Natural killer cell (primary cell): ENCODE results near the gene MOSPD3. TPM values are rescaled to one million over a fixed set of nuclear protein-coding genes. Genes with fewer than 3 reads are reported as not detected.

Experiments used
- ATAC-seq, 3 donors: fragments of 150-1000 bp in 2 of 3; fragments of 200-7000 bp in 1 of 3; cut with Tn5 transposase; 1 replicate in 1 of 3; 2 replicates in 2 of 3; pipeline ENCODE4 v1.10.0; 2021; ENCODE audit warnings: mild to moderate bottlenecking in 2 of 3, moderate library complexity in 2 of 3
- DNase-seq, 2 donors: peaks; one replicate each; pipeline versions ENCODE4 v3.0.0 to v3.0.0-alpha.2; 2013 to 2021; ENCODE audit warnings: mixed read lengths in 1 of 2
- H3K27ac ChIP-seq: one replicate; pipeline ENCODE4 v1.5.1; 2013; ENCODE audit warnings: mild to moderate bottlenecking, low read length
- H3K27me3 ChIP-seq: one replicate; pipeline ENCODE4 v1.6.1; 2013; ENCODE audit warnings: low read length; ENCODE audit not compliant: control insufficient read depth, insufficient read depth
- H3K36me3 ChIP-seq: one replicate; pipeline ENCODE4 v1.6.1; 2013; ENCODE audit warnings: low read length; ENCODE audit not compliant: control insufficient read depth, insufficient read depth
- H3K4me1 ChIP-seq: one replicate; pipeline ENCODE4 v1.6.1; 2013; ENCODE audit warnings: low read length; ENCODE audit not compliant: control insufficient read depth, insufficient read depth
- H3K4me3 ChIP-seq: one replicate; pipeline ENCODE4 v1.5.1; 2013; ENCODE audit warnings: low read length
- H3K9me3 ChIP-seq: one replicate; pipeline ENCODE4 v1.6.1; 2013; ENCODE audit warnings: low read length; ENCODE audit not compliant: control insufficient read depth, insufficient read depth
- H3K27ac Mint-ChIP-seq, 2 donors: one replicate each; pipeline ENCODE4 v1.8.0; 2022; ENCODE audit warnings: mild to moderate bottlenecking in 2 of 2, mixed read lengths in 2 of 2, moderate library complexity in 1 of 2
- H3K27me3 Mint-ChIP-seq, 2 donors: one replicate each; pipeline ENCODE4 v1.8.0; 2022; ENCODE audit warnings: low read depth in 2 of 2, mixed read lengths in 2 of 2
- H3K36me3 Mint-ChIP-seq: one replicate; pipeline ENCODE4 v1.8.0; 2022; ENCODE audit warnings: mixed read lengths
- H3K4me1 Mint-ChIP-seq, 2 donors: one replicate each; pipeline ENCODE4 v1.8.0; 2022; ENCODE audit warnings: mixed read lengths in 2 of 2
- H3K4me3 Mint-ChIP-seq: one replicate; pipeline ENCODE4 v1.8.0; 2022; ENCODE audit warnings: mild to moderate bottlenecking, moderate library complexity, mixed read lengths
- H3K9me3 Mint-ChIP-seq, 2 donors: one replicate each; pipeline ENCODE4 v1.8.0; 2022; ENCODE audit warnings: mixed read lengths in 2 of 2
- CTCF ChIP-seq: fragments of 200-600 bp; IDR thresholded peaks from one replicate; pipeline ENCODE4 v1.8.0; 2022; ENCODE audit warnings: antibody characterized with exemption
- WGBS: methylation state at CpG from one replicate; pipeline ENCODE4 v1.1.7; 2013; ENCODE audit warnings: missing lambda C conversion rate; ENCODE audit not compliant: insufficient coverage; 5-methylcytosine and 5-hydroxymethylcytosine counted together
- intact Hi-C: fragments of 100-400 bp; cut with micrococcal nuclease; formaldehyde crosslinking; loops from one replicate; pipeline ENCODE4 v1.14.2; 2022
- total RNA-seq, 4 donors: library from RNA; stranded (reverse); fragments of 120-200 nt in 1 of 4; gene quantifications; one replicate each; pipeline versions ENCODE4 v1.2.3 to v1.2.4, GENCODE V29; 2013 to 2022

The MOSPD3 gene
- total RNA-seq, 3 donors from 2014 or later (not counting 1 experiment from before 2014, with no cell fraction given): 14.5 to 15.9 (median 15.5) TPM

GRCh38 chr7:100570954-100571828 is 41.1 kb upstream of the MOSPD3 start:
- 93% methylated on average over 26 of the region's 26 CpGs for WGBS
- DNase-seq (peak in 1 of 2 donors; percentile 33), ATAC-seq (no peak)
- no peak for TF ChIP-seq CTCF
- Mint-ChIP-seq H3K27me3 (no peaks in the 10 kb centered on the region), H3K27ac (peak overlapping the region in 1 of 2 donors; percentile 44), H3K4me1 (peaks cover 10 to 44% of the 10 kb centered on the region in 2 donors), H3K9me3 (no peaks in the 10 kb centered on the region), H3K36me3 (no peaks in the 10 kb centered on the region), H3K4me3 (no peak overlapping the region)
- no peak overlapping the region for H3K4me3 ChIP-seq
- intact Hi-C loops: no loop called here
- no peaks in the 10 kb centered on the region for H3K9me3 ChIP-seq
- no peaks in the 10 kb centered on the region for H3K27me3 ChIP-seq
- no peak overlapping the region for H3K27ac ChIP-seq
- H3K36me3 ChIP-seq: peaks cover 28% of the 10 kb centered on the region
- H3K4me1 ChIP-seq: peaks cover 42% of the 10 kb centered on the region

- 96% methylated on average over 2 of the region's 2 CpGs for WGBS
- Histone ChIP-seq H3K4me1 (peaks cover 42% of the 10 kb centered on the region), H3K36me3 (peaks cover 34% of the 10 kb centered on the region), H3K27ac (no peak overlapping the region), H3K9me3 (no peaks in the 10 kb centered on the region), H3K27me3 (no peaks in the 10 kb centered on the region), H3K4me3 (no peak overlapping the region)
- H3K4me1 Mint-ChIP-seq: peaks cover 10 to 44% of the 10 kb centered on the region in 2 donors
- intact Hi-C loops: no loop called here
- no peak for TF ChIP-seq CTCF
- H3K27ac Mint-ChIP-seq: peak overlapping the region in 1 of 2 donors; percentile 44
- no peaks in the 10 kb centered on the region for H3K9me3 Mint-ChIP-seq
- H3K4me3 Mint-ChIP-seq: no peak overlapping the region
- no peak for DNase-seq
- H3K36me3 Mint-ChIP-seq: no peaks in the 10 kb centered on the region
- ATAC-seq: no peak
- no peaks in the 10 kb centered on the region for H3K27me3 Mint-ChIP-seq
Observed at GRCh38 chr7:100571829-100572116, 40.6 kb upstream of the MOSPD3 start.

GRCh38 chr7:100572281-100572948 is 39.9 kb upstream of the MOSPD3 start:
- Mint-ChIP-seq H3K4me1 (peaks cover 10 to 42% of the 10 kb centered on the region in 2 donors), H3K4me3 (no peak overlapping the region), H3K27me3 (no peaks in the 10 kb centered on the region), H3K9me3 (no peaks in the 10 kb centered on the region), H3K27ac (peak overlapping the region in 1 of 2 donors; percentile 44), H3K36me3 (no peaks in the 10 kb centered on the region)
- H3K27me3 ChIP-seq: no peaks in the 10 kb centered on the region
- no peak overlapping the region for H3K27ac ChIP-seq
- intact Hi-C loops: no loop called here
- H3K4me3 ChIP-seq: no peak overlapping the region
- no peak for DNase-seq
- H3K9me3 ChIP-seq: no peaks in the 10 kb centered on the region
- H3K4me1 ChIP-seq: peaks cover 38% of the 10 kb centered on the region
- H3K36me3 ChIP-seq: peaks cover 40% of the 10 kb centered on the region
- ATAC-seq: no peak
- 93% methylated on average over 20 of the region's 20 CpGs for WGBS
- TF ChIP-seq CTCF: no peak
